Ishikawa (cell line): ENCODE results near the gene TEDC2.

Experiments used
- MAX ChIP-seq: IDR thresholded peaks from 2 replicates; pipeline ENCODE4 v1.6.1; 2012
- TAF1 ChIP-seq: IDR thresholded peaks from 2 replicates; pipeline ENCODE4 v1.6.1; 2012; ENCODE audit warnings: low read depth, mild to moderate bottlenecking
- ZBTB7A ChIP-seq: IDR thresholded peaks from 2 replicates; pipeline ENCODE4 v1.6.1; 2012; ENCODE audit warnings: low read depth

- TF ChIP-seq TAF1 (no peak), ZBTB7A (no peak), MAX (no peak)
Measured at GRCh38 chr16:2480948-2481347, 21.0 kb downstream of the TEDC2 start.
